Mucosa of descending colon (tissue), 3 donors: ENCODE measurements around the gene DENND1A. TPM values are rescaled to one million over a fixed set of nuclear protein-coding genes. Genes with fewer than 3 reads are reported as not detected.

Experiments used
- ATAC-seq: fragments of 200-7000 bp; cut with Tn5 transposase; one replicate; pipeline ENCODE4 v1.9.1; 2020; ENCODE audit warnings: mild to moderate bottlenecking, moderate library complexity
- DNase-seq, 3 donors: peaks; one replicate each; pipeline ENCODE4 v3.0.0-alpha.2; 2020
- H3K36me3 ChIP-seq: fragments of 200-600 bp; one replicate; pipeline ENCODE4 v1.8.0; 2021; ENCODE audit warnings: low read depth, mild to moderate bottlenecking
- H3K4me1 ChIP-seq: fragments of 200-600 bp; one replicate; pipeline ENCODE4 v1.8.0; 2021; ENCODE audit warnings: low read depth, mild to moderate bottlenecking
- H3K4me3 ChIP-seq: fragments of 200-600 bp; one replicate; pipeline ENCODE4 v1.8.0; 2021; ENCODE audit warnings: mild to moderate bottlenecking
- H3K9me3 ChIP-seq: fragments of 200-600 bp; one replicate; pipeline ENCODE4 v1.8.0; 2021; ENCODE audit warnings: mild to moderate bottlenecking
- CTCF ChIP-seq: fragments of 200-600 bp; IDR thresholded peaks from one replicate; pipeline ENCODE4 v1.8.0; 2022; ENCODE audit warnings: antibody characterized with exemption, mild to moderate bottlenecking
- intact Hi-C, 2 donors: fragments of 100-400 bp; cut with DNase I in 1 of 2; cut with micrococcal nuclease in 1 of 2; formaldehyde crosslinking; loops; one replicate each; pipeline versions ENCODE4 v1.11.0 to v1.11.1; 2022; cut with DNase I, micrococcal nuclease
- total RNA-seq, 3 donors: library from RNA; stranded (reverse); fragmentation: NEBNext Ultra II Directional in 2 of 3; extraction: Animal tissue kit (Norgen Biotek cat#: 25700) in 2 of 3; gene quantifications; one replicate each; pipeline versions ENCODE4 v1.2.1 to v1.2.4, GENCODE V29; 2021 to 2023
- donor health status: DM: no; HTN: no; CAD: no; lungs with moderate emphysema.
- donor health status: DM: no; HTN: no; CAD: no.
- donor health status: DM: no; HTN: yes; CAD: no.

Gene DENND1A
- total RNA-seq, 3 donors from 2014 or later: 32.8 to 50.0 (median 35.1) TPM

- intact Hi-C loops: no loop called here
- DNase-seq: no peak
- ATAC-seq: no peak
Measured at GRCh38 chr9:123480791-123481190, 449.1 kb downstream of the DENND1A start.

GRCh38 chr9:123480096-123480495, 449.8 kb downstream of the DENND1A start:
- Histone ChIP-seq H3K9me3 (no peaks in the 10 kb centered on the region), H3K4me3 (no peak overlapping the region), H3K4me1 (peaks cover 23% of the 10 kb centered on the region), H3K36me3 (no peaks in the 10 kb centered on the region)
- no peak for TF ChIP-seq CTCF
- ATAC-seq (no peak), DNase-seq (no peak)
- intact Hi-C loops: no loop called here

More at GRCh38 chr9:123480791-123481190, 449.1 kb downstream of the DENND1A start:
- Histone ChIP-seq H3K4me1 (peaks cover 30% of the 10 kb centered on the region), H3K36me3 (no peaks in the 10 kb centered on the region), H3K9me3 (no peaks in the 10 kb centered on the region), H3K4me3 (no peak overlapping the region)
- no peak for TF ChIP-seq CTCF

GRCh38 chr9:123478967-123479602, 450.8 kb downstream of the DENND1A start:
- peak; percentile 26 for ATAC-seq
- H3K4me1 ChIP-seq: peaks cover 16% of the 10 kb centered on the region
- no peaks in the 10 kb centered on the region for H3K9me3 ChIP-seq
- TF ChIP-seq CTCF: no peak
- H3K36me3 ChIP-seq: no peaks in the 10 kb centered on the region
- no peak overlapping the region for H3K4me3 ChIP-seq
- intact Hi-C loops: no loop called here
- peak in 2 of 3 donors; percentile 5 to 55 for DNase-seq

GRCh38 chr9:123478160-123478559, 451.8 kb downstream of the DENND1A start:
- intact Hi-C loops: no loop called here
- H3K36me3 ChIP-seq: no peaks in the 10 kb centered on the region

GRCh38 chr9:123475407-123475806, 454.5 kb downstream of the DENND1A start:
- no peak overlapping the region for H3K4me3 ChIP-seq
- ATAC-seq (no peak), DNase-seq (peak in 1 of 3 donors; percentile 5)
- H3K36me3 ChIP-seq: no peaks in the 10 kb centered on the region
- no peaks in the 10 kb centered on the region for H3K9me3 ChIP-seq
- TF ChIP-seq CTCF: no peak
- intact Hi-C loops: no loop called here
- no peaks in the 10 kb centered on the region for H3K4me1 ChIP-seq

More at GRCh38 chr9:123478160-123478559, 451.8 kb downstream of the DENND1A start:
- TF ChIP-seq CTCF: no peak
- Histone ChIP-seq H3K9me3 (no peaks in the 10 kb centered on the region), H3K4me3 (no peak overlapping the region), H3K4me1 (peaks cover 13% of the 10 kb centered on the region)
- no peak for ATAC-seq
- DNase-seq: peak in 1 of 3 donors; percentile 11
